GM19025 (cell line): ENCODE measurements around the gene MYBPC3.
A peak's percentile ranks its signal among the peaks of the same experiment; 100 is the strongest.
"Not testable (repeated sequence)": the region's sequence is repeated elsewhere in the genome, so short reads cannot be mapped to it uniquely, and the experiment has no call there.

ENCODE experiments used
- ATAC-seq: cut with Tn5 transposase; IDR thresholded peaks from one replicate; pipeline ENCODE4 v1.9.1; 2021; ENCODE audit warnings: mild to moderate bottlenecking, low read depth, moderate library complexity; ENCODE audit not compliant: unreplicated experiment

The MYBPC3 gene

DNA sequence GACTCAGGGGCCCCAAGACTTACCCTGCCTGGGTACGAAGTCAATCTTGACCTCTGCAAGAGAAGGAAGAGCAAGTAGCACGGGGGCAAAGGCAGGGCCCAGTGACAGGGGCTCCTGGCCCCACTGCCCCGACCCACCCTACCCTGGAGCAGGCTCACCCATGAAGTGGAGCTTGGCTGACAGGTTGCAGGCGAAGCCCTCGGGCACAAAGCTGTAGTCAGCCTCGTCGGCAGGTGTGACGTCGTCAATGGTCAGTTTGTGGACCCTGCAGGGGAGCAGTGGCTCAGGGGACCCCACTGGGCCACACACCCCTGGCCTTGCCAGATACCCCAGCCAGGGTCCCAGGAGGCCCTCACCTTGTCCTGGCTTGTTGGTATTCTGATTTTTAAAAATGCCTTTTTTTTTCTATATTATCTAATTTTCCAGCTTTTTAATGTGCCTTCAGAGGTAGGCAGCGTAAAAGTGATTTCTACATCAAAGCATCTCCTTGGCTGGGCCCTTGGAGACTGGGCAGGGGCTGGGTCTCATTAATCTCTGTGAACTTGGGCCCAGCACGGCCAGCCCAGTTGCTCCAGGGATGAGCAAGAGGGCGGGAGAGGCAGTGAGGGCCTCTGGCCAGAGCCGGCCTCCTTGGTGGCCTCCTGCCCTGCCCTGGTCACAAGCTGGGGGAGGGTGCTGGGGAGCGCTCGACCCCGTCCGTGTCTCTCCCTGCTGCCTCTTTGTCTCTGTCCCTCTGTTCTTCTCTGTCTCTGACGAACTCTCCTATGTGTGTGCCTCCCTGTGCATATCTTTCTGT is 11.3 kb downstream of the MYBPC3 start:
- no peak for ATAC-seq

DNA sequence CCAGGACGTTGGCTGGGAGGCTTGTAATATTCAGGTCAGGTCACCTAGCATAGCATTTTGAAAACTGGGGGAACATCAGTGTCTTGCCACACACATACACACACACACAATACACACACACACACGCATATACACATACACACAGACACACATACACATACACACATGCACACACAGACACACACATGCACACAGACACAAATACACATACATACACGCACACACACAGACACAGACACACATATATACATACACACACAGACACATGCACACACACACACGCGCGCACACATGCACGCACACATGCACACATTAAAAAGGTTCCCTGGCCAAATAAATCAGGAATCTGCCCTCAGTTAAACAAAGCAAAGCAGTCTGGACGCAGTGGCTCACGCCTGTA is 12.5 kb downstream of the MYBPC3 start:
- ATAC-seq = no peak

DNA sequence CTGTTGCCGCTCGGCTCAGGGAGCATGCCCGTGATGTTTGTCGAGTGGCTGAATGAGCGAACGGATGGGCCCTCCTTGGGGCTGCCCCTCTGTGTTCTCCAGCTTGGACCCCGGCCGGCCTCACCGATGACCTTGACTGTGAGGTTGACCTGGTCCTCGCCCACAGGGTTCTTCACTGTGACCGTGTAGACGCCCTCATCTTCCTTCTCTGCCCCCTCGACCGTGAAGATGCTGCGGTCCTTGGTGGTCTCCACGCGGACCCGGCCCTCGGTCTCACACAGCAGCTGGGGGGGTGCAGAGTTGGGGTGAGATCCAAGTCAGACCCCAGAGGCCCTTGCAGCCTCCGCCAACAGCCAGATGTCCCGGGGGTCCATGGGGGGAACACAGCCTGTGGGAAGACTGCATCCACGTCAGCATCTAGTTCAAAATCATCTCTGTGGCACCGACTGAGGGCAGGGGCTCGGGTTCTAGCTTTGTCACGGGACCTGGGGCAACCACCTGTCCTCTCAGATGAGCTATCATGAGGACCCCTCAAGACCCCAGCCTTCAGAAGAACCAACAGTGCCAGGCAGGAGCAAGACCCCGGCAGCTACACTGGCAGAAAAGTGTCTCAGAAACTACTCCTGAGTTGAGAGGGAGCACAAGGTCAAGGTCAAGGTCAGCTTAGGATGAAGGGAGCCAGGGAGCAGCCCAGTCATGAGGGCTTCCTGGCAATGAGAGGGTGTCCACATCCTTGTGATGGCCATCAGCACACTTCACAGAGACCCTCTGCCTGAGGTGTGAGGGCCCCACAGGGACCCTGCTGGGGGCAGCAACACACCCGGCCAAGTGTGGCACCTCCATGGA is 13.9 kb downstream of the MYBPC3 start:
- no peak for ATAC-seq

GRCh38 chr11:47337229-47337924 is 15.1 kb downstream of the MYBPC3 start:
- ATAC-seq = no peak

DNA sequence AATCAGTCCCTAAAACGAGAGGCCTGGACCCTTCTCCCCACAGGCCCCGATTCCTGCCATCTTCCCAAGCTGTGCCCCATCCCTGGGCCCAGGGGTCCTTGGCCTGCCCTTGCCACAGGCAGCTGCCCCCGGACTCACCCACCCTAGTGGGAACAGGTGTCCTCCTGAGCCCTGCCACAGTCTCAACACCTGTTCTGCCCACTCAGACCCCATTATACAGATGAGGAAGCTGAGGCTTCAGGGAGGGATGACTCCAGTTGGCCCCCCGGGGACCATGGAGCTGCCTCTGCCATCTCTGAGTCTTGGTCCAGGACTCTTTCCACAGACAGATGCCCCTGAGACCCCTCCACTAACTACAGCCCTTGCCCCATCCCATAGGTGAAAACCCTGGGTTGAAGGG is 15.9 kb downstream of the MYBPC3 start:
- ATAC-seq = no peak

- no peak for ATAC-seq
These were observed 16.8 kb downstream of the MYBPC3 start for GRCh38 chr11:47335733-47336132.

DNA sequence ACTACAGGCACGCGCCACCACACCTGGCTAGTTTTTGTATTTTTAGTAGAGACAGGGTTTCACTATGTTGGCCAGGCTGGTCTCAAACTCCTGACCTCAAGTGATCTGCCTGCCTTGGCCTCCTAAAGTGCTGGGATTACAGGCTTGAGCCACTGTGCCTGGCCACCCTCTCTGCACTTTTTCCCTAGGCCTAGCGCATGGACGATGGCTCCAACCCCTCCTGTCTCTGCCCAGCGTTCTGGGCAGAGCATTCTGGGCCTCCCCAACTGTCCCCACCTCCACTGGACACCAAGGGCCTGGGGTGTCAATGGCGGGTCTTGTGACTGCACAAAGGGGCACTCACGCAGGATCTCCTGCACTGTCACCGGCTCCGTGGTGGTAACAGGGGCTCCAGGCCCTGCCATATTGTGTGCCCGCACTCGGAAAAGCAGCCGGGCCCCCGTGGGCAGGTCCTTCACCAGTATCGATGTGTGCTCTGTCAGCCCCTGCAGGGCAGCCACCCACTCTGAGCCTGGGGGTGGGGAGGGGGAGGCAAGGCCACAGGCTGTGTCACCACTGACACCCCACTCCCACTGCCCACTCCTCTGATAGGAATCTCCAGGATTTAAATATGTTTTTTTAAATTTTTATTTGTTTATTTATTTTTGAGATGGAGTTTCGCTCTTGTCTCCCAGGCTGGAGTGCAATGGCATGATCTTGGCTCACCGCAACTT is 17.6 kb downstream of the MYBPC3 start:
- ATAC-seq = not testable (repeated sequence)

DNA sequence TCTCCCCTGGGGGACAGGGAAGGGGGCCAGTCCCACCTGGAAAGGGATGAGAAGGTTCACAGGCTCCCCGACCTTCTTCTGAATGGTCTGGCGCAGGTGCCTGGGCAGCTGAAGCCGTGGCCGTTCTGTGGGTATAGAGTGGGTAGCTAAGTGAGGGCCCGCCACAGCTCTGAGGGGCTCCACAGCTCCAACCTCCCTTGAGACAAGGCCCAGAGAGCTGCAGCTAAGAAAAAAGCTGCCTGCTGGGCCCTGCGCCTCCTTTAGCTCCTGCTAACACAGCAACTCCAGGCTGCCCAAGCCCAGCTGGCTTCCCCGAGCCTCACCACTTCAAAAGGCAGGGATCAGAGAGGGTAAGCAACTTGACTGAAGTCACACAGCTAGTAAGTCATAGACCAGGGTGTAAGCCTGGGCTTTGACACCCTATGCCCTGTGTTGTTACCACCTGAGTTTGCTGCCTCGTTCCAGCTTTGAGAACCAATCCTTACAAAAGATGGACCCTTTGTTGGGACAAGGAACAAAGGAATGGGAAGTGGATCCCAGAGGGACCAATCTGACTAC is 18.5 kb downstream of the MYBPC3 start:
- ATAC-seq = no peak

- no peak for ATAC-seq
These were observed 19.0 kb downstream of the MYBPC3 start for GRCh38 chr11:47333526-47333845.

DNA sequence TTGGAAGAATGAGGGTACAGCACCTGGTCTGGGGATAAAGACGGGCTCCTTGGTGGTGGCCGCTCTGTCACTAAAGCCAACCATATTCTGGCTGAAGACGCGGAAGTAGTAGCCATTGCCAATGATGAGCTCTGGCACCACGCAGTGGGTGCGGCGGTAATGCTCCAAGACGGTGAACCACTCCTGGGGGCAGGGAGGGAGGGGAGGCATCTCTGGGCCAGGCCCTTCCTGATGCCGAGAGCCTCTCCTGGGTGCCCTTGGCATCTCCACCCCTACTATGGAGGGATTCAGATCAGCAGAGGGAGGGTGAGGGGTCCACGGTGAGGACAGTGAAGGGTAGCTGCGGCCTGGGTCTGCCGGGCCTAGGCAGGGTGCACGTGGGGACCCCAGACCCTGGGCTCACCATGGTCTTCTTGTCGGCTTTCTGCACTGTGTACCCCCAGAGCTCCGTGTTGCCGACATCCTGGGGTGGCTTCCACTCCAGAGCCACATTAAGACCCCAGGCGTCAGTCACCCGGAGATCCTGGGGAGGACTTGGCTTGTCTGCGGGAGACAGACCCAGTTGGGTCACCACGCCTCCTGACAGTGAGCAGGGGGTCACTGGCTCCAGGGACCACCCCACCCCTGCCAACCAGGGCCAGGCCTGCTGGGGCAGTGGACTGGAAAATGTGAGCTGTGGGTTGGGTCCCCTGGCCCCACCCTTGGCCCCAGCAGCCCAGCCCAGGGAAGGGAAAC is 19.5 kb downstream of the MYBPC3 start:
- ATAC-seq = no peak

DNA sequence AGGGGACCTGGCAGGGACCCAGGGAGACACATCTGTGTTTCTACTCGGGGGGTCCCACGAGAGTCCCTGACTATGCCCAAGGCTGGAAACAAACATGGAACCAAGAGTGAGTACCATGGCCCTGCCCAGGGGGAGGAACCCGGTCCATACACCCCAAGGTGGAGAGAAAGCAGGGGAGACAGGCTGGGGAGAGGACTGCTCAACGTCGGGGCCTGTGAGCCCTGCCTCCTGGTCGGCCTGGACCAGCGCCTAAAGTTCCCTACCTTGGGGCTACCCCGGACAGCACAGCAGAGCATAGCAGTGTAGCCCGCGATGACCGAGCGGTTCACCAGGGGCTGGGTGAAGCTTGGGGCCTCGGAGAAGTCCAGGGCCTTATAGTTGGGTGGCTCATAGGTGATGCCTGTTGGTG is 20.2 kb downstream of the MYBPC3 start:
- no peak for ATAC-seq

GRCh38 chr11:47331454-47332302 is 20.8 kb downstream of the MYBPC3 start:
- ATAC-seq = no peak

DNA sequence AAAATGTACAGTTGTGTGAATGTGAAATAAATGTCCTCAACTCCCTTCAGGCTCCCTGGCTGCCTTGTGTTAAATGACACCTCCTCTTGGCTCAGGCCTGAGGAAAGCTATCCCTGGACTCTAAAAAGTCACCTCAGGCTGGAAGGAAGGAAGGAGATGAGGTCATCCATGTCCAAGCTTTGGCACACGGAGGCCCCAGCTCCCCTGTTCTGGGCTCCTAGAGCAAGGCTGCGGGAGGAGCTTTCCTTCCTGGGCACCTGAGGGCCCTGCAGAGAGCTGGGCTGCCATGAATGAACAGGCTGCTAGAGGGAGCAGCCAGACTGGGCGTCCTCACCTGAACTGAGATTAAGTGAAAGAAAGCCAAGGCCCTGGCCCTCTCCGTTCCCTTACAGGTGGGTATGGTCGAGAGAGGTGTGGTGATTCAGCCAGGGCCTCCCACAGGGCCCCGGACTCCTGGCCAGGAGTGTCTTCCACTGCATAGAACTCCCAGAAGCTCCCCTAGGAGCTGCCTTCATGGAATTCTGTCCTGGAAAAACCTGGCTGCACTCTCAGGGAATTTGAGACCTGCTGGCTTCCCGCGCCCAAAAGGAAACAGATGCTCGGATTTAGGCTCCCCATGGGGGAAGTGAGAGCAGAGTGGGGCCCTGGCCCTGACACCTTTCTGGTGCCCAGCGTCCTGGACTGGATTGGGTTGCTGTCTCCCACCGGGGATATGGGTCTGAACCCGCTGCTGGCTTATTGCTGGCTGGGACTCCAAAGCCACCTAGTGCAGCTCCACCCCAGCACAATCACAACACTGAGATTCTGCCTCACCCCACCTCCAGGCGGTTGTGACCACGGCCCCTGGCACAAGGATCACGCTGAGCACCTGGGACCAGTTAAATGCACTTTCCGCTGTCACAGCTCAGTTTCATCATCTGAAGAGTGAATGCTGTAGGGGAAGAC is 22.2 kb downstream of the MYBPC3 start:
- no peak for ATAC-seq

- no peak for ATAC-seq
These were observed 23.0 kb downstream of the MYBPC3 start for GRCh38 chr11:47329431-47329986.

GRCh38 chr11:47328449-47329390 is 23.8 kb downstream of the MYBPC3 start:
- ATAC-seq = peak; percentile 73

DNA sequence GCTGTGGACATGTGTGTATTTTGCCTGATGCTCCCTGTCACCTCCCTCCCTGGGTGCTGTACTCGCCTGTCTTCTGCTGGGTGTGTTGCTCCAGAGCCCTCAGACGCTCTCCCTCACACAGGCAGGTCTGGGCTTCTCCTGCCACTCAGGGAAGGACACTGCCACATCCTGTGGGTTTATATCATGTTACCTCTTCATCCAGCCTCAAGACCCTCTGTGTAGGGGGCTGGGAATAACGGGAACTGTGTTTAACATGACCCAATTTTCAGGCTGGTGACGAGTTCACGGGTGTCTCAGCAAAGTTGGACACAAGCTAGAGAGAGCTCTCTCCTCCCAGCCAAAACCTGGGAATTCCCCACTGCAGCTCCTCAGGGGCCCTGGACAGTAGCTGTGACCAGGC is 24.6 kb downstream of the MYBPC3 start:
- no peak for ATAC-seq
